ENCODE data around the gene CACNA1A.
A peak's percentile ranks its signal among the peaks of the same experiment; 100 is the strongest.

The CACNA1A gene

GRCh38 chr19:13301627-13302334 lies 204.5 kb downstream of the CACNA1A start:
- no peak for DNase-seq

GRCh38 chr19:13300421-13301030 lies 205.8 kb downstream of the CACNA1A start:
- DNase-seq, result no peak

GRCh38 chr19:13299838-13300237 lies 206.4 kb downstream of the CACNA1A start:
- no peak for DNase-seq

GRCh38 chr19:13298565-13299481 lies 207.5 kb downstream of the CACNA1A start:
- no peak for DNase-seq

GRCh38 chr19:13297023-13297422 lies 209.3 kb downstream of the CACNA1A start:
- DNase-seq, result no peak

GRCh38 chr19:13294812-13295567 lies 211.3 kb downstream of the CACNA1A start:
- DNase-seq, result no peak

- DNase-seq, result no peak
Measured at GRCh38 chr19:13291913-13292312, 214.4 kb downstream of the CACNA1A start.

GRCh38 chr19:13290741-13291140 lies 215.5 kb downstream of the CACNA1A start:
- no peak for DNase-seq

- DNase-seq, result no peak
Measured at GRCh38 chr19:13289295-13289694, 217.0 kb downstream of the CACNA1A start.

GRCh38 chr19:13286195-13286985 lies 219.9 kb downstream of the CACNA1A start:
- DNase-seq, result no peak

GRCh38 chr19:13284929-13285928 lies 221.1 kb downstream of the CACNA1A start:
- no peak for DNase-seq

GRCh38 chr19:13283871-13284270 lies 222.4 kb downstream of the CACNA1A start:
- DNase-seq, result no peak

- DNase-seq, result no peak
Measured at GRCh38 chr19:13282486-13283065, 223.7 kb downstream of the CACNA1A start.

- no peak for DNase-seq
Measured at GRCh38 chr19:13281567-13282291, 224.6 kb downstream of the CACNA1A start.

GRCh38 chr19:13277104-13277809 lies 229.0 kb downstream of the CACNA1A start:
- DNase-seq, result peak; percentile 59

- no peak for DNase-seq
Measured at GRCh38 chr19:13275016-13275722, 231.1 kb downstream of the CACNA1A start.

GRCh38 chr19:13270514-13271105 lies 235.7 kb downstream of the CACNA1A start:
- no peak for DNase-seq

- no peak for DNase-seq
Measured at GRCh38 chr19:13269348-13269747, 236.9 kb downstream of the CACNA1A start.
